GM12872 (cell line): Measurements from ENCODE around the gene CLDN19.

Experiments used
- CTCF ChIP-seq: IDR thresholded peaks from 3 replicates; pipeline ENCODE4 v1.5.1; 2011; ENCODE audit warnings: low read depth, mild to moderate bottlenecking, low read length, moderate library complexity; ENCODE audit not compliant: insufficient read depth

Gene CLDN19

GRCh38 chr1:42730988-42731387, 9.0 kb downstream of the CLDN19 start:
- 0 out of 3 replicates have a peak, but pooled peaks have one; percentile 3 for TF ChIP-seq CTCF

- TF ChIP-seq CTCF, result no peak
Observed at GRCh38 chr1:42730002-42730401, 10.0 kb downstream of the CLDN19 start.

GRCh38 chr1:42723511-42723910, 16.5 kb downstream of the CLDN19 start:
- no peak for TF ChIP-seq CTCF

GRCh38 chr1:42721926-42722325, 18.1 kb downstream of the CLDN19 start:
- no peak for TF ChIP-seq CTCF

- no peak for TF ChIP-seq CTCF
Observed at GRCh38 chr1:42720868-42721267, 19.2 kb downstream of the CLDN19 start.

GRCh38 chr1:42713293-42713692, 26.7 kb downstream of the CLDN19 start:
- no peak for TF ChIP-seq CTCF

GRCh38 chr1:42703888-42704464, 36.1 kb downstream of the CLDN19 start:
- no peak for TF ChIP-seq CTCF
